Stromal cell of bone marrow (primary cell): ENCODE data around the gene IL3RA.
"Not testable (repeated sequence)": the region's sequence is repeated elsewhere in the genome, so short reads cannot be mapped to it uniquely, and the experiment has no call there.

Experiments
- DNase-seq: peaks from one replicate; pipeline ENCODE4 v3.0.0-alpha.2; 2012; ENCODE audit warnings: low read depth

Gene IL3RA

DNA sequence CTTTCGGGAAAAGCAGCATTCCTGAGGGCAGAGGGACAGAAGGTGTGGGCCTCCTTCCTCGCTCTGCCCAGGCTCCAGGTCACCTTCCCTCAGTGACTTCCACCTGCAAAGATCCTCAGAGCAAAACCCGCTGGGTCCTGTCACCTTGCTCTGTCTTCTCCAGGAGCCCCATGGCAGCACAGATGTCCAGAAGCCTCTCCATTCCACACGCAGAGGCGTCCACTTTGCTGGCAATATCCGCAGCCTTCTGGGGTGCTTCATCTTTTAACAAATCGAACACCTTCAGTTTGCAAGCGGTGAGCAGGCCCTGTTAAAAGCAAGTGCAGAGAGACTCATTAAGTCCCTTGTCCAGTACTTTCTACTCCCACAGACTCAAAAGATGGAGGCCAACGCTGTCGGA, 88.8 kb downstream of the IL3RA start:
- no peak for DNase-seq

DNA sequence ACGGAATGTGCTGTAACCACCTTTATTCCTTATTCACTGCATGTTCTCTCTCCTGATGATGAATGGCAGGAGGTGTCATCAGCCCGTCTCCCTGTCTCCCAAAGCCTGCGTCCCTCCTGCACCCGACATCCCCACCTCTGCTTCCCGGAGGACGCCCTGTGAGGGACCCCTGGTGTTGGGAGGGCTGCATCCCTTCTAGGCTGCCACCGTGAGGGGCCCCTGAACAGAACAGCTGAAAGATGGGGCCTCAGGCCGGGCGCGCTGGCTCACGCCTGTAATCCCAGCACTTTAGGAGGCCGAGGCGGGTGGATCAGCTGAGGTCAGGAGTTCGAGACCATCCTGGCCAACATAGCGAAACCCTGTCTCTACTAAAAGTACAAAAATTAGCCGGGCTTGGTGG, 89.7 kb downstream of the IL3RA start:
- not testable (repeated sequence) for DNase-seq

DNA sequence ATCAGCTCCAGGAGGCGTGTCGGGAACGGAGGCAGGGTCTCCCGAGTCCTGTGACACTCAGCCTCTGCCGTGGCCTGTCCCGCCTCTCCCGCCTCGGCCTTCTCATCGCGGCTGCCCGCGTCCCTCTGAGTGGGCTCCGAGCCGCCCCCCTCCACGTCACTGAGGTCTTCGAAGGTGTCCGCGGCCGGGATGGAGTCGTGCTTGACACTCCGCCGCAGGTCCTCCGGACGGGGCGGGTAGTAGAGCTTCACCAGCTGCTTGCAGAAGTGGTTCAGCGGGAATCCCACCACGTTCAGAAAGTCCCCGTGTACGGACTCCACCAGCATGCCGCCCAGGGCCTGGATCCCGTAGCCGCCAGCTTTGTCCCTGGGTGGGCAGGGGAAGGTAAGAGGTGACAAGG, 91.2 kb downstream of the IL3RA start:
- no peak for DNase-seq

DNA sequence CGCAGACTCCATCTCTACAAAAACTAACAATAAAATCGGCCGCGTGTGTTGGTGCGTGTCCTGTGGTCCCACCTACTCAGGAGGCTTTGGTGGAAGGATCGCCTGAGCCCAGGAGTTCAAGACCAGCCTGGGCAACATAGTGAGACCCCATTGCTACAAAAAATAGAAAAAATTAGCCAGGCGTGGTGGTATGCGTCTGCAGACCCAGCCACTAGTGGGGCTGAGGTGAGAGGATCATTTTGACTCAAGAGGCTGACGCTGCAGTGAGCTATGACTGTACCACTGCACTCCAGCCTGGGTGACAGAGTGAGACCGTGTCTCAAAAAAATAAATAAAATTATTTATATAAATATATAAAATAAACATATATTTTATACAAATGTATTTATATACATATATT, 93.9 kb downstream of the IL3RA start:
- DNase-seq, result no peak
